CD4-positive, alpha-beta memory T cell (primary cell): ENCODE measurements around the gene SLC25A13. TPM values are rescaled to one million over a fixed set of nuclear protein-coding genes. Genes with fewer than 3 reads are reported as not detected.
A peak's percentile ranks its signal among the peaks of the same experiment; 100 is the strongest.
"Not testable (repeated sequence)": the region's sequence is repeated elsewhere in the genome, so short reads cannot be mapped to it uniquely, and the experiment has no call there.

ENCODE experiments used
- CTCF ChIA-PET: fragments of 350-600 bp; sonication (Branson Sonifier 250); formaldehyde crosslinking; loops from one replicate; lab custom pipeline; 2021; ENCODE audit warnings: inconsistent platforms; ENCODE audit not compliant: partially characterized antibody; lab: Charles Lee
- POLR2A ChIA-PET: fragments of 350-600 bp; sonication (Branson Sonifier 250); formaldehyde crosslinking; loops from one replicate; lab custom pipeline; 2021; ENCODE audit not compliant: partially characterized antibody; lab: Charles Lee
- DNase-seq, 5 donors: peaks; one replicate each; pipeline versions ENCODE4 v3.0.0 to v3.0.0-alpha.2; 2020 to 2022; ENCODE audit warnings: mixed read lengths in 1 of 5
- H3K27ac ChIP-seq: one replicate; pipeline ENCODE4 v1.7.0; 2013; ENCODE audit warnings: low read depth, low read length
- H3K27me3 ChIP-seq: 2 replicates; pipeline ENCODE4 v1.7.0; 2013; ENCODE audit warnings: mild to moderate bottlenecking, low read length, moderate library complexity; ENCODE audit not compliant: insufficient read depth
- H3K36me3 ChIP-seq: 2 replicates; pipeline ENCODE4 v1.7.0; 2013; ENCODE audit warnings: mild to moderate bottlenecking, low read length, moderate library complexity; ENCODE audit not compliant: insufficient read depth
- H3K4me1 ChIP-seq: 2 replicates; pipeline ENCODE4 v1.7.0; 2013; ENCODE audit warnings: mild to moderate bottlenecking, low read length, moderate library complexity; ENCODE audit not compliant: insufficient read depth
- H3K4me3 ChIP-seq, 2 donors: one replicate each; pipeline ENCODE4 v1.7.0; 2013; ENCODE audit warnings: low read length in 2 of 2, mild to moderate bottlenecking in 1 of 2
- H3K9me3 ChIP-seq, 2 donors: one replicate each; pipeline ENCODE4 v1.7.0; 2013; ENCODE audit warnings: low read length in 2 of 2, control low read depth in 1 of 2; ENCODE audit not compliant: control insufficient read depth in 1 of 2
- H3K27ac Mint-ChIP-seq, 7 donors: one replicate each; pipeline ENCODE4 v1.8.0; 2020 to 2021; ENCODE audit warnings: mixed read lengths in 7 of 7, mild to moderate bottlenecking in 6 of 7, inconsistent platforms in 3 of 7, moderate library complexity in 3 of 7
- H3K27me3 Mint-ChIP-seq, 2 donors: one replicate each; pipeline ENCODE4 v1.8.0; 2020 to 2021; ENCODE audit warnings: mixed read lengths in 2 of 2
- H3K36me3 Mint-ChIP-seq, 2 donors: one replicate each; pipeline ENCODE4 v1.8.0; 2020 to 2021; ENCODE audit warnings: mixed read lengths in 2 of 2, inconsistent platforms in 1 of 2, mild to moderate bottlenecking in 1 of 2
- H3K4me1 Mint-ChIP-seq, 4 donors: one replicate each; pipeline ENCODE4 v1.8.0; 2020 to 2021; ENCODE audit warnings: mixed read lengths in 4 of 4, mild to moderate bottlenecking in 1 of 4
- H3K4me3 Mint-ChIP-seq, 8 donors: one replicate each; pipeline ENCODE4 v1.8.0; 2020 to 2021; ENCODE audit warnings: mixed read lengths in 8 of 8, mild to moderate bottlenecking in 7 of 8, moderate library complexity in 6 of 8, inconsistent platforms in 3 of 8
- H3K9me3 Mint-ChIP-seq, 8 donors: one replicate each; pipeline ENCODE4 v1.8.0; 2020 to 2021; ENCODE audit warnings: mixed read lengths in 8 of 8, mild to moderate bottlenecking in 5 of 8, inconsistent platforms in 3 of 8, moderate library complexity in 1 of 8
- intact Hi-C: fragments of 100-400 bp; cut with micrococcal nuclease; formaldehyde crosslinking; loops from one replicate; pipeline ENCODE4 v1.15.1; 2023
- polyA plus RNA-seq, 2 donors: library from polyadenylated mRNA; unstranded; fragments of 300-500 nt; fragmentation: Illumina TruSeq; gene quantifications; one replicate each; pipeline ENCODE4 v1.2.3, GENCODE V29; 2021
- total RNA-seq, 2 experiments: library from RNA; stranded (reverse); gene quantifications; one replicate each; pipeline ENCODE4 v1.2.3, GENCODE V29; 2021

SLC25A13 gene
- total and polyA plus RNA-seq, 4 experiments from 2014 or later, result 5.2 to 12.2 (median 8.2) TPM

DNA sequence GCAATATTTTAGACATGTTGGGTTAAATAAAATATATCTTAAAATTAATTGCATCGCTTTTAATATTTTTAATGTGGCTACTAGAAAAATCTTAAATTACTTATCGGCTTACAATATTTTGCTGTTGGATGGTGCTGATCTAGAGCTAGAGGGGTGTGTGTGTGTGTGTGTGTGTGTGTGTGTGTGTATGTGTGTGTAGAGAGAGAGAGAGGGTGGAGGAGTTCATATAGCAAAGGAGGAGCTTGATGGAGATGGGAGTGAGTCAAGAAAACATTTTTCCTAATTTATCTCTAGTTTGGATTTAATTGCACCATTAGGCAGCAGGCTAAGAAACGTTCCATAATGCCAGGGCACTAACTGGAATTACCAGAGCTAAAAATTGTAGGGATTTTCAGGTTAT lies 10.4 kb upstream of the SLC25A13 start:
- Mint-ChIP-seq H3K27me3 (peaks cover 2 to 3% of the 10 kb centered on the region in 2 donors), H3K36me3 (no peaks in the 10 kb centered on the region), H3K4me3 (no peak overlapping the region), H3K4me1 (no peaks in the 10 kb centered on the region), H3K9me3 (peaks cover 0 to 4% (median 0%) of the 10 kb centered on the region in 8 donors), H3K27ac (no peak overlapping the region)
- H3K4me1 ChIP-seq, result no peaks in the 10 kb centered on the region
- intact Hi-C loops, result no loop called here
- H3K27me3 ChIP-seq, result no peaks in the 10 kb centered on the region
- no peak overlapping the region for H3K27ac ChIP-seq
- no peak overlapping the region for H3K4me3 ChIP-seq
- no peaks in the 10 kb centered on the region for H3K9me3 ChIP-seq
- DNase-seq, result no peak
- ChIA-PET POLR2A (no interaction called here), CTCF (no interaction called here)
- no peaks in the 10 kb centered on the region for H3K36me3 ChIP-seq

- Mint-ChIP-seq H3K4me3 (no peak overlapping the region), H3K4me1 (no peaks in the 10 kb centered on the region), H3K27ac (no peak overlapping the region), H3K36me3 (no peaks in the 10 kb centered on the region), H3K27me3 (peaks cover 2 to 3% of the 10 kb centered on the region in 2 donors), H3K9me3 (peaks cover 0 to 4% (median 0%) of the 10 kb centered on the region in 8 donors)
- CTCF ChIA-PET, result no interaction called here
- POLR2A ChIA-PET, result no interaction called here
- H3K36me3 ChIP-seq, result no peaks in the 10 kb centered on the region
- H3K4me1 ChIP-seq, result no peaks in the 10 kb centered on the region
- H3K9me3 ChIP-seq, result no peaks in the 10 kb centered on the region
- intact Hi-C loops, result no loop called here
- no peaks in the 10 kb centered on the region for H3K27me3 ChIP-seq
- no peak for DNase-seq
- no peak overlapping the region for H3K27ac ChIP-seq
- no peak overlapping the region for H3K4me3 ChIP-seq
Observed at GRCh38 chr7:96331775-96332174, 9.9 kb upstream of the SLC25A13 start.

DNA sequence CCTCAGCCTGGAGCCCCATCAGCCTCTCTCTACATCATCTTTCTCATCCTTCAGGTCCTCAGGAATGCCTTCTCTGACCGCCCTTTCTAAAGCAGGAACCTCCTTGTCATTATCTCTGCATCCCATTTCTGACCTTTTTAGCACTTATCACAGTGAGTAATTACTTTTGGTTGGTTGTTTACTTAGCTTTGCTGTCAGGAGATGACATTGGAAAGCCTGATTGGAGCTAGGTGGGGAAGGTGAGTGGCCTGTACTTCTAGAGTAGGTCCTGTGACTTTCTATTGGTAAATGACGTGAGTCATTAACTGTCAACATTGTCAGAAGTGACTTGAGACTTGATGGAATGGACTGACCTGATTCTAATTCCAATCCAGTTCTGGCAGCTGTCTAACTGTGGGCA lies 9.3 kb upstream of the SLC25A13 start:
- Mint-ChIP-seq H3K4me1 (no peaks in the 10 kb centered on the region), H3K36me3 (no peaks in the 10 kb centered on the region), H3K27me3 (no peaks in the 10 kb centered on the region), H3K9me3 (peaks cover 0 to 4% (median 0%) of the 10 kb centered on the region in 8 donors), H3K4me3 (no peak overlapping the region), H3K27ac (peak overlapping the region in 1 of 7 donors; percentile 76)
- no peak for DNase-seq
- Histone ChIP-seq H3K27ac (no peak overlapping the region), H3K4me1 (no peaks in the 10 kb centered on the region), H3K9me3 (no peaks in the 10 kb centered on the region), H3K27me3 (no peaks in the 10 kb centered on the region), H3K4me3 (no peak overlapping the region), H3K36me3 (no peaks in the 10 kb centered on the region)
- CTCF ChIA-PET, result interaction anchor here (0.6 kb wide), 1 partner anchor 367 kb away, joined by 4 read pairs; no protein-coding TSS in a partner anchor
- intact Hi-C loops, result no loop called here
- POLR2A ChIA-PET, result no interaction called here

- CTCF ChIA-PET, result no interaction called here
- Histone ChIP-seq H3K4me3 (no peak overlapping the region), H3K27me3 (no peaks in the 10 kb centered on the region), H3K9me3 (no peaks in the 10 kb centered on the region), H3K4me1 (no peaks in the 10 kb centered on the region), H3K36me3 (no peaks in the 10 kb centered on the region), H3K27ac (no peak overlapping the region)
- DNase-seq, result no peak
- peaks cover 0 to 4% (median 0%) of the 10 kb centered on the region in 8 donors for H3K9me3 Mint-ChIP-seq
- POLR2A ChIA-PET, result no interaction called here
- H3K27ac Mint-ChIP-seq, result no peak overlapping the region
- no peak overlapping the region for H3K4me3 Mint-ChIP-seq
- H3K4me1 Mint-ChIP-seq, result no peaks in the 10 kb centered on the region
- H3K36me3 Mint-ChIP-seq, result no peaks in the 10 kb centered on the region
- intact Hi-C loops, result no loop called here
- peaks cover 0 to 2% of the 10 kb centered on the region in 2 donors for H3K27me3 Mint-ChIP-seq
Observed at GRCh38 chr7:96330193-96330592, 8.3 kb upstream of the SLC25A13 start.

DNA sequence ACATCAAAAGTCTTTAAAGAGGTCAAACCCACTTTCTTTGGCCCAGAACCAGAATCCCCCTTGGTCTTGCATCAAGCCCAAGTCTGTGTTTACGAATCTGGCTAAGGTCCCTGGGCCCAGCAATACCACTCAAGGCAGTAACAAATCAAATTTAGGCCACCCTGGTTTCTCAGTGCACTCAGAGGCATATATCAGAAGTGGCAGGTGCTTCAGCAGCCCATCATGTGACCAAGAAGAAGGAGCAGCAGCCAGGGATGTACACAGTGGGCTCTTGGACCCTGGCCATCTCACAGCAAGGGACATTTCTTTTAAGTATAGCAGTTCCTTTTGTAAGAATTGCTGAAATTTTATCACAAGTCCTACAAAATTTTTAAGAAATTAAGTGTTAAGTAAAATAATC lies 7.3 kb upstream of the SLC25A13 start:
- intact Hi-C loops, result no loop called here
- Mint-ChIP-seq H3K36me3 (no peaks in the 10 kb centered on the region), H3K4me1 (no peaks in the 10 kb centered on the region), H3K4me3 (no peak overlapping the region), H3K27me3 (peaks cover 0 to 2% of the 10 kb centered on the region in 2 donors), H3K9me3 (peaks cover 0 to 4% (median 0%) of the 10 kb centered on the region in 8 donors), H3K27ac (no peak overlapping the region)
- no peaks in the 10 kb centered on the region for H3K27me3 ChIP-seq
- POLR2A ChIA-PET, result no interaction called here
- H3K27ac ChIP-seq, result no peak overlapping the region
- no peak overlapping the region for H3K4me3 ChIP-seq
- DNase-seq, result no peak
- CTCF ChIA-PET, result no interaction called here
- H3K36me3 ChIP-seq, result no peaks in the 10 kb centered on the region
- no peaks in the 10 kb centered on the region for H3K9me3 ChIP-seq
- no peaks in the 10 kb centered on the region for H3K4me1 ChIP-seq

GRCh38 chr7:96328016-96328415 lies 6.1 kb upstream of the SLC25A13 start:
- Mint-ChIP-seq H3K36me3 (no peaks in the 10 kb centered on the region), H3K9me3 (peaks cover 0 to 2% (median 0%) of the 10 kb centered on the region in 8 donors), H3K27me3 (peaks cover 0 to 2% of the 10 kb centered on the region in 2 donors), H3K27ac (no peak overlapping the region), H3K4me1 (no peaks in the 10 kb centered on the region), H3K4me3 (no peak overlapping the region)
- POLR2A ChIA-PET, result no interaction called here
- H3K4me1 ChIP-seq, result no peaks in the 10 kb centered on the region
- no peaks in the 10 kb centered on the region for H3K27me3 ChIP-seq
- H3K36me3 ChIP-seq, result no peaks in the 10 kb centered on the region
- no peak for DNase-seq
- intact Hi-C loops, result no loop called here
- H3K4me3 ChIP-seq, result no peak overlapping the region
- no peak overlapping the region for H3K27ac ChIP-seq
- CTCF ChIA-PET, result interaction anchor here (0.6 kb wide), 1 partner anchor 471 kb away, joined by 3 read pairs; no protein-coding TSS in a partner anchor
- H3K9me3 ChIP-seq, result no peaks in the 10 kb centered on the region

DNA sequence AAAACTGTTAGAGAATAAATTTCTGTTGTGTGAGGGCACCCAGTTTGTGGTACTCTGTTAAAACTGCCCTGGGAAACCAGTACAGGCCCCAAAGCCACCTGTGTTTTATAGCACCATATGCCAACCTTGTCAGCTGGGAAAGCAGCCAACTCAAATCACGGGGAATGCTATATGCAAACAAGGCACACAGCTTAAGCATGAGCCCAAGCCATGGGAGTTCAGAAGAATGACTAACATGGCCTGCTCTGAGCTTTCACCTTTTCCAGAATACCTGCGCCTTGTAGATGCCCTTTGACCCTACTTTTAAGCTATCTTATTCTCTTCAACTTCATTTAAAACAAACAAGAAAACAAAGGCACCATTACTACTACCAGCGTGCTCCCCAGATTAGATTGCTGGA lies 5.5 kb upstream of the SLC25A13 start:
- H3K9me3 Mint-ChIP-seq, result peaks cover 0 to 2% (median 0%) of the 10 kb centered on the region in 8 donors
- no peak for DNase-seq
- no peak overlapping the region for H3K27ac Mint-ChIP-seq
- no peaks in the 10 kb centered on the region for H3K36me3 Mint-ChIP-seq
- intact Hi-C loops, result no loop called here
- H3K27ac ChIP-seq, result no peak overlapping the region
- ChIA-PET POLR2A (no interaction called here), CTCF (no interaction called here)
- no peak overlapping the region for H3K4me3 Mint-ChIP-seq
- peaks cover 4% of the 10 kb centered on the region for H3K4me1 ChIP-seq
- H3K4me1 Mint-ChIP-seq, result peaks cover 0 to 5% (median 0%) of the 10 kb centered on the region in 4 donors
- H3K4me3 ChIP-seq, result no peak overlapping the region
- no peaks in the 10 kb centered on the region for H3K36me3 ChIP-seq
- H3K9me3 ChIP-seq, result no peaks in the 10 kb centered on the region
- H3K27me3 Mint-ChIP-seq, result peaks cover 0 to 2% of the 10 kb centered on the region in 2 donors
- H3K27me3 ChIP-seq, result no peaks in the 10 kb centered on the region

- H3K4me1 ChIP-seq, POLR2A ChIA-PET, H3K9me3 ChIP-seq, H3K27me3 Mint-ChIP-seq, H3K4me3 Mint-ChIP-seq, H3K27me3 ChIP-seq, H3K4me1 Mint-ChIP-seq, intact Hi-C loops, H3K4me3 ChIP-seq, H3K36me3 Mint-ChIP-seq, H3K27ac Mint-ChIP-seq, H3K9me3 Mint-ChIP-seq, DNase-seq, H3K36me3 ChIP-seq, CTCF ChIA-PET, H3K27ac ChIP-seq: not testable (repeated sequence)
Observed at GRCh38 chr7:96326752-96327151, 4.9 kb upstream of the SLC25A13 start.
